ENCODE measurements around the gene ARFGEF3.

Gene ARFGEF3

DNA sequence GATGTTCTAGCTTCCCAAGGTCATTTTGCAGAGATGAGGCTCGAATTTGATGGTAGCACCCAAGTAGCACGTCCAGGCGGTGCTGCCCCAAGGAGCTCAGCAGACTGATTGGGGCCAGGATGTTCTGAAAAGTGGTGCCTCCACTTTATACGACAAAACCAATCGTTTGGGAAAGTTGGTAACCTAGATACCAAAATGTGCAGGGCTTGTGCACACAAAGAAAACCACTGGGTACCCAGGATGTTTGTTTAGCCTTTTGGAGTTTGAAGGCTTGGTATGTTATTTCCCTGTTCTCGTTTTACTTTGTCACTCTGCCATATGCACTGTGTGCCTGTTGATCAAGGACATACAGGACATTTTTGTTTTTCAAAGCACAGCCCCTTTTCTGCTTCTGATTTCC, 97.3 kb downstream of the ARFGEF3 start:
- no peak overlapping the region for H3K4me3 Mint-ChIP-seq
- no peaks in the 10 kb centered on the region for H3K9me3 Mint-ChIP-seq
- no peaks in the 10 kb centered on the region for H3K4me1 Mint-ChIP-seq (ENCODE audit: low read depth)
- H3K27me3 Mint-ChIP-seq, result peaks cover 15% of the 10 kb centered on the region
- H3K36me3 Mint-ChIP-seq (ENCODE audit: low read depth), result no peaks in the 10 kb centered on the region
- no peak overlapping the region for H3K27ac Mint-ChIP-seq

DNA sequence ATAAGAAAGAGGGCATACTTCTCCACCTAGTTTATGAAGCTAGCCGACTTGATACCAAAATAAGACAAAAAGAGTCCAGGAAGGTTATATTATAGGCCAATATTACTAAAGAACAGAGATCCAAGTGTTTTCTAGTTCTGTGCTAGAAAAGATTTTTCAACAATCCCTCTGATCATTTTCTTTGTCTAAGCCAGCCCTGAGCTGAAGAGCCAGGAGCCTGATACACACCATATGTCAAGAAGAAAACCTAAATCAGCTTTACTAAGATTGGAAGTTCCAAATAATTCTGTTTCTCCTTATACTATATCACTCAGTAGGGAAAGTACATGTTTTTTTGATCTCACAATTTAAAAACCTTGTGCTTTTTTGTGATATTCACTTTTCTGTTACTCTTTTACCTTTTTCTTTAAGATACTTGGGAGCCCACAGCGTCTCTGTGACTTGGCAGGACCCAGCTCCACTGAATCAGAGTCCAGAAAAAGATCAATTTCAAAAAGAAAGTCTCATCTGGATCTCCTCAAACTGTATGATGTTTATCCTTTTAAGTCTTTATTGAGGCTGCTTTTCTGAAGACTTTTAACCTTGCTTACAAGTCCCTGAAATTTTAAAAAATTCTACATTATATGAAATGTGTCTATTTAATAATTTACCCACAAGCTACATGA, 99.5 kb downstream of the ARFGEF3 start:
- Mint-ChIP-seq H3K27ac (no peak overlapping the region), H3K9me3 (no peaks in the 10 kb centered on the region), H3K4me1 (ENCODE audit: low read depth) (no peaks in the 10 kb centered on the region), H3K4me3 (no peak overlapping the region), H3K36me3 (ENCODE audit: low read depth) (no peaks in the 10 kb centered on the region), H3K27me3 (peaks cover 10% of the 10 kb centered on the region)

DNA sequence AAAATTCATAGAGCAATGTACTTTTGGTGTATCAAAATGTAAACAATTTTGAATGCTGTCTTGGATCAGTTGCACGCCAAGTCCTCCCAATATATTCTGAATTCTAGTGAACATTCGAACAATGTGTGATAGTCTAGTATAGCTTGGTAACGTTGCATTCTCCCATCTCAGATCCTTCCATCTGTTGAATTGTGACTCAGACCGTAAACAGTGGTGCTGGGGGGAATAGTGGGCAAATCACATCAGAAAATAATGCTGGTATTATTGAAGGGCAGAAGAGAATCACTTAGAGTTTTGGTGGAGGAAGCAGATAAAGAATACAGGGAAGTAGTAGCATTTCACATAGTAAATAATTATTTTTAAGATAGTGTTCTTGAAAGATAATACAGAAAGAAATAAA, 102.2 kb downstream of the ARFGEF3 start:
- no peaks in the 10 kb centered on the region for H3K36me3 Mint-ChIP-seq (ENCODE audit: low read depth)
- H3K9me3 Mint-ChIP-seq, result no peaks in the 10 kb centered on the region
- no peak overlapping the region for H3K27ac Mint-ChIP-seq
- H3K4me3 Mint-ChIP-seq, result no peak overlapping the region
- H3K27me3 Mint-ChIP-seq, result peaks cover 7% of the 10 kb centered on the region
- no peaks in the 10 kb centered on the region for H3K4me1 Mint-ChIP-seq (ENCODE audit: low read depth)

DNA sequence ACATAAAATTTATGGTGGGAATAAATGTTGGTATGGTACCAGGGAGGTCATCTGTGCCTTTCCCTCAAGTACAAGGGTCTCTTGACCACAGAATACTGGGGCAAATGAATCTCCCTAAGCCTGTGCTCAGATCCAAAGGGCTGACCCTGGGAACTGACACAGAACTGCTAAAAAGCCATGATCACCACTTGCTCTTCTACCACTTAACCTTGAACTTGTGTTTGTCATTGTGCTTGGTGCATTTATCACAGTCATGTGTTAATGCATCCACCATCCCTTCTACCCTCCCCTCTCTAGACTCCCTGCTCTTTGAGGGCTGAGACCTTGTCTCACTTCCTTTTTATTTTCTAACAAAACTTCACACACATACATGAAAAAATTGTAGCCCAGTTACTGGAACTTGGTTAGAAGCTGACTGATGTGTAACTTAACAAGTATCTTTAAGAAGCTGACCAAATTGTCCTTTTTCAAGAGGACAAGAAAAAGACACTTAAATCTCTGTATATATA, 102.7 kb downstream of the ARFGEF3 start:
- H3K9me3 Mint-ChIP-seq, result no peaks in the 10 kb centered on the region
- H3K36me3 Mint-ChIP-seq (ENCODE audit: low read depth), result no peaks in the 10 kb centered on the region

DNA sequence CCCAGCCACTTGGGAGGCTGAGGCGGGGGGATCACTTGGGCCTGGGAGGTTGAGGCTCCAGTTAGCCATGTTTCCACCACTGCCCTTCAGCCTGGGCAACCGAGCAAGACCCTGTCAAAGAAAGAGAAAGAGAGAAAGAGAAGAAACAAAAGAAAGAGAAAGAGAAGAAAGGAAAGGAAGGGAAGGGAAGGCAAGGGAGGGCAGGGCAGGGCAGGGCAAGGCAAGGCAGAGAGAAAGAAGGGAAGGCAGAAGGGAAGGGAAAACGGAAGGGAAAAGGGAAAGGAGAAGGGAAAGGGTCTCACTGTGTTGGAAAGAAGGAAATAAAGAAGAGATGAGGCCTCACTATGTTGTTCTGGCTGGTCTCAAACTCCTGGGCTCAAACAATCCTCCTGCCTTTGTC, 104.4 kb downstream of the ARFGEF3 start:
- no peaks in the 10 kb centered on the region for H3K36me3 Mint-ChIP-seq (ENCODE audit: low read depth)
- peaks cover 5% of the 10 kb centered on the region for H3K27me3 Mint-ChIP-seq
- H3K4me3 Mint-ChIP-seq, result no peak overlapping the region

More for the DNA sequence above, 102.7 kb downstream of the ARFGEF3 start:
- Mint-ChIP-seq H3K4me1 (ENCODE audit: low read depth) (no peaks in the 10 kb centered on the region), H3K27me3 (peaks cover 4% of the 10 kb centered on the region), H3K27ac (no peak overlapping the region), H3K4me3 (no peak overlapping the region)

DNA sequence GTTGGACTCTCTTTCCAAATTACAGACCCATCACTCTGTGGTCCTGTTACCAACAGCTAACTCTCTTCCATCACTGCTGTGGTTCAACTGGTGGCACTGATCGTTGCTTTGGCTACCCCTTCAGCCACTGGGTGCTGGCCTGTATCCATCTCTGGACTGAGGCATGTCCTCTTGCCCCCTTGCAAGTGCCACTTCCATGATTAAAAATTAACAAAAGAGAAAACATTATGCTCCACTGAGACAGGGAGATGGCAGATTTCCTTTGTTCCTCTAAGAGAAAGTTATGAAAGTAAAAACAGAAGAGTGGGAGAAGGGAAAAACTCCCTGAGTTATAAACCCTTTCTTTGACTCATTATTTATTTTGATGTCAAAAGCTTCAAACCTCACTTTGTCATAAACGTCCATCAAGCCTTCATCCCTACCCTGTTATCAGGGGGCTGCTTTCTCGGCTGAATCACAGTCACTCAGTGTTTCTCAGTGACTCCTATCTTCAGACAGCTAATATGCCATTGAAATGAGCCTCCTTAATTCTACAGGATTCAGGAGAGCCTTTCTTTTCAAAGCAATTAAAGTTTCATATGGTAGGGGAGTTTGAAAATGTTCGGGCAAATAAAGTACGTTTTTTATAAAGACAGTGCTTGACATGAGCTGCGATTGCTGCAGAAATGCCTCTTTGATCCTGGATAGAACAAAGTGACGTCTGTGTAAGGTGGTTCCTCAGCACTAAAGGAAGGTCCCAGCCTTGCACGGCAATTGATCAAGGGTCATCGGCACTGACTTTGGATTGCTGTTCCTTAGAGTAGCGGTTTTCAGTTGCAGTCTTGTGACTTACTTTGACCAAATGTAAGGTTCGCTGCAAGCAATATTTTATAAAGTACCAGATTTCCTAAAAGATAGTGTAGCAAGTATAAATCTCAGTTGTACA, 106.5 kb downstream of the ARFGEF3 start:
- no peaks in the 10 kb centered on the region for H3K9me3 Mint-ChIP-seq
- H3K27ac Mint-ChIP-seq, result no peak overlapping the region
- H3K27me3 Mint-ChIP-seq, result peaks cover 5% of the 10 kb centered on the region
- H3K36me3 Mint-ChIP-seq (ENCODE audit: low read depth), result no peaks in the 10 kb centered on the region
- no peaks in the 10 kb centered on the region for H3K4me1 Mint-ChIP-seq (ENCODE audit: low read depth)
- no peak overlapping the region for H3K4me3 Mint-ChIP-seq

More for the DNA sequence above, 104.4 kb downstream of the ARFGEF3 start:
- H3K9me3 Mint-ChIP-seq, result no peaks in the 10 kb centered on the region
- no peak overlapping the region for H3K27ac Mint-ChIP-seq
- no peaks in the 10 kb centered on the region for H3K4me1 Mint-ChIP-seq (ENCODE audit: low read depth)

DNA sequence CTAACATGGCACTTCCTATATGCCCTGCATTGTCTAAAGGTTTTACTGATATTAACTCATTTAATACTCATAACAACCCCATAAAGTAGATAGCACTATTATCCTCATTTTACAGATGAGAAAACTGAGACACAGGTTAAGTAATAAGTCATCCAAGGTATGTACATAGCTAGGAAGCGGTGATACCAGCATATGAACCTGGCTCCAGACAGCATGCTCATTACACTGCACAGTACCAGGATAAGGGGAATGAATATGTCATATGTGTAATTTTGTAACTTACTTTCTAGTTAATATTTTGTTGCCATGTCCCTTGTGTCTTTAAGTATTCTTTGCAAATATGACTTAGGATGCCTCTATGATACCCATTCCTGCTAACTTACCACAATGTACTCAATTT, 109.7 kb downstream of the ARFGEF3 start:
- H3K9me3 Mint-ChIP-seq, result no peaks in the 10 kb centered on the region
- no peak overlapping the region for H3K27ac Mint-ChIP-seq
- H3K4me1 Mint-ChIP-seq (ENCODE audit: low read depth), result no peaks in the 10 kb centered on the region
- no peaks in the 10 kb centered on the region for H3K36me3 Mint-ChIP-seq (ENCODE audit: low read depth)
- no peak overlapping the region for H3K4me3 Mint-ChIP-seq
- peaks cover 5% of the 10 kb centered on the region for H3K27me3 Mint-ChIP-seq

DNA sequence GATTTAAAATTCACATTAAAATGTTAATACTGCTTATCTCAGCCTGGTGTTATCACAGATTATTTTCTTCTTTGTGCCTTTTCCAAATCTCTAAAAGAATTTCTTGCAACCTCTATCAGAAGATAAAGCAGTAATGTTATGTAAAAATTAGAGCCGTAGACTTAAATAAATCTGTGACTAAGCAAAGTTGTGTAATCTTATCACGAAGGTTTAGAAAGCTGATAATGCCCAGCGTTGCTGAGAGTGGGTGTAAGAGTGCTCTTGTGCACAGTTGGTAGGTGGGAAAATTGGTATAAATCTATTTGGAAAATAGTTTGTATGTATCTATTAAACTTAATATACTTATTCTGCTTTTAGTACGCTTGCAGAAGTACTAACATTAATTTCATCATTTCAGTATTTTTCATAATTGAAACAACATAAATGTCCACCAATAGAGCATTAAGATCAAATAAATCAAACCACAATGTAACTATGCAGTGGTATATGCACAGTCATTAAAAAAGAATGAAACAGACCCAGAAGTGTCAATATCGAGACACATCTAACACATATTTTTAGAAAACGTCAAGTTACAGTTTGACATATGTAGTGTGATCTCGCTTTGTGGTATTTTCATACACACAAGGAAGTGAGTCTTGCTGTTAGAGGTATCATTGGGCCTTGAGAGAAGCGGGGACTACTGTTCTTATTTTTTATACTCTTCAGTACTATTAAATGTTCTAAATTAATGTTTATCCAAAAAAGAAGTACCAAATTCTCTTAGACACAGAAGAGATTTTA, 111.0 kb downstream of the ARFGEF3 start:
- H3K4me1 Mint-ChIP-seq (ENCODE audit: low read depth), result no peaks in the 10 kb centered on the region
- no peaks in the 10 kb centered on the region for H3K36me3 Mint-ChIP-seq (ENCODE audit: low read depth)
- peaks cover 5% of the 10 kb centered on the region for H3K27me3 Mint-ChIP-seq
- H3K27ac Mint-ChIP-seq, result no peak overlapping the region
- no peak overlapping the region for H3K4me3 Mint-ChIP-seq
- H3K9me3 Mint-ChIP-seq, result no peaks in the 10 kb centered on the region

DNA sequence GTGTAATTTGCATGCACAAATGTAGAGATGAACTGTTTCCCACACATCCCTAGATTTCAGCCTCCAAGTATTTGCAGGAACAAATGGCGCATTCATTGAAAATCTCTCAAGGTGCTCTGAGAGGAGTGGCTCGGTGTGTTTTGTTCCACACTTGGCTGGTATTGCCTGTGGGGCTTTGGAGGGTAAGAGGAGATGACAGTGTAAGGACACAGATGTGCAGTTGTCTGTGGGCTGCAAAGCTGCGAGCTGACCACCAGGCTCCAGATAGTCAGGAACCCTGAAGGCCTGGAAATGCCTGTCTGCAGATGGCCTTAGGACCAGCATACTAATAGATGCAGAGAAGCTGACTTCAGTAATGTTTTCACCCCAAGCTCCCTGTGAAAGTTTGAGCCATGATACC, 114.2 kb downstream of the ARFGEF3 start:
- H3K4me1 Mint-ChIP-seq (ENCODE audit: low read depth), result no peaks in the 10 kb centered on the region
- no peak overlapping the region for H3K4me3 Mint-ChIP-seq
- no peak overlapping the region for H3K27ac Mint-ChIP-seq
- H3K9me3 Mint-ChIP-seq, result no peaks in the 10 kb centered on the region
- H3K27me3 Mint-ChIP-seq, result no peaks in the 10 kb centered on the region
- H3K36me3 Mint-ChIP-seq (ENCODE audit: low read depth), result no peaks in the 10 kb centered on the region

DNA sequence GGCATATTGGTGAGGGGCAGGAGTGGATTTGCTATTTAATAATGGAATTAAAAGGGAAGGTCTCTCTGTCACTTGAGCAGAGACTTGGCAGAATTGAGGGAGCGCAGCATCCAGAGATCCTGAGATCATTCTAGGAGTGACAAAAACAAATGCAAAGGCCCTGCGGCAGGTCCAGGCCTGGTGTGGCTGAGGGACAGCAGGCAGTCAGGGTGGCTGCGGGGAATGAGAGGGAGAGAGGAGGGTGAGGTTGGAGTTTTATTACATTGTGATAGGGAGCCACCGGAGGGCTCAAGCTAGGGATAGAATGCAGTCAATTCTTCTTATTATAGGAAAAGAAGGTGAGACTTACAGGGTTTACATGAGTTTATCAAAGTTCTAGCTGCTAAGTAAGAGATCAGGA, 116.1 kb downstream of the ARFGEF3 start:
- no peaks in the 10 kb centered on the region for H3K4me1 Mint-ChIP-seq (ENCODE audit: low read depth)
- H3K27me3 Mint-ChIP-seq, result no peaks in the 10 kb centered on the region
- no peak overlapping the region for H3K4me3 Mint-ChIP-seq
- no peaks in the 10 kb centered on the region for H3K36me3 Mint-ChIP-seq (ENCODE audit: low read depth)
- H3K27ac Mint-ChIP-seq, result no peak overlapping the region
- H3K9me3 Mint-ChIP-seq, result no peaks in the 10 kb centered on the region

DNA sequence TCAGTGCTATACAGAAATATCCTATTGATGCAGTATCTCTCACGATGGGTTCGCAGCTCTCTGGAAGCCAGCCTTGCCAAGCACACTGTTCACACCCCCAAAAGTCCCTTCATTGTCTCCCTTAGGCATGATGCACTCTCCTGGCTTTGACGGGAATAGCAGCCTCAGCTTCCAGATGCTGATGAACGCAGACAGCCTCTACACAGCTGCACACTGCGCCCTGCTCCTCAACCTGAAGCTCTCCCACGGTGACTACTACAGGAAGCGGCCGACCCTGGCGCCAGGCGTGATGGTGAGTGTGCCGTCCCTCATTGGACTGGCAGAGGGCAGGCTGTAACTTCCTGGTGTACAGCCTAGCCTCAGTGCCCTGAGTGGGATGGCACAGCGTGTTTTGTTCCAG, 116.6 kb downstream of the ARFGEF3 start:
- H3K36me3 Mint-ChIP-seq (ENCODE audit: low read depth), result no peaks in the 10 kb centered on the region
- H3K27ac Mint-ChIP-seq, result no peak overlapping the region
- H3K9me3 Mint-ChIP-seq, result no peaks in the 10 kb centered on the region
- no peak overlapping the region for H3K4me3 Mint-ChIP-seq
- H3K27me3 Mint-ChIP-seq, result no peaks in the 10 kb centered on the region
- H3K4me1 Mint-ChIP-seq (ENCODE audit: low read depth), result no peaks in the 10 kb centered on the region

DNA sequence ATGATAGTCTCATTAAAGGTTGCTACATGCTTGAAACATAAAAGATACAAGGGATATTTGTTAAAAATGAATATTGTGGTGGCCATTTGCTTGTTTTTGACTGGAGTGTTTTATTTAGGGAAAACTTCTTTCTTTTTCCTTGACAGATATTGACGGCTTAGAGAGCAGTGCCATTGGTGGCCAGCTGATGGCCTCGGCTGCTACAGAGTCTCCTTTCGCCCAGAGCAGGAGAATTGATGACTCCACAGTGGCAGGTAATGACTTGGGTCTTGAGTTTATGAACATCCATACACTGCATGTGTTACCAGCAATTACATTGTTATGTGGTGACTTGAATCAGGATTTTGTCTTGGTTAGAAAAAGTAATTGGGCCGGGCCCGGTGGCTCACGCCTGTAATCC, 124.1 kb downstream of the ARFGEF3 start:
- Mint-ChIP-seq H3K4me1 (ENCODE audit: low read depth) (no peaks in the 10 kb centered on the region), H3K9me3 (no peaks in the 10 kb centered on the region), H3K36me3 (ENCODE audit: low read depth) (no peaks in the 10 kb centered on the region), H3K27ac (no peak overlapping the region), H3K27me3 (no peaks in the 10 kb centered on the region), H3K4me3 (no peak overlapping the region)

DNA sequence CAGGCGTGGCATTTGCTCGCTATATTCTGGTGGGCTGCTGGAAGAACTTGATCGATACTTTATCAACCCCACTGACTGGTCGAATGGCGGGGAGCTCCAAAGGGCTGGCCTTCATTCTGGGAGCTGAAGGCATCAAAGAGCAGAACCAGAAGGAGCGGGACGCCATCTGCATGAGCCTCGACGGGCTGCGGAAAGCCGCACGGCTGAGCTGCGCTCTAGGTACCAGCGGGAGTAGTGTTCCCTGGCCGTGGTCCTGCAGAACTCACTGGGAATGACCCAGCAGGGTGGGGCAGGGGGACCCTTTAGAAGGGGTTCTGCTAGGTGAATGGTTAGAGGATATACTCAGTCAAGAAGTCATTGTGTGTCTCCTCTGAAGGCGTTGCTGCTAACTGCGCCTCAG, 125.0 kb downstream of the ARFGEF3 start:
- H3K4me1 Mint-ChIP-seq (ENCODE audit: low read depth), result no peaks in the 10 kb centered on the region
- H3K27me3 Mint-ChIP-seq, result no peaks in the 10 kb centered on the region
- H3K9me3 Mint-ChIP-seq, result no peaks in the 10 kb centered on the region
- H3K27ac Mint-ChIP-seq, result no peak overlapping the region
- H3K36me3 Mint-ChIP-seq (ENCODE audit: low read depth), result no peaks in the 10 kb centered on the region
- H3K4me3 Mint-ChIP-seq, result no peak overlapping the region

DNA sequence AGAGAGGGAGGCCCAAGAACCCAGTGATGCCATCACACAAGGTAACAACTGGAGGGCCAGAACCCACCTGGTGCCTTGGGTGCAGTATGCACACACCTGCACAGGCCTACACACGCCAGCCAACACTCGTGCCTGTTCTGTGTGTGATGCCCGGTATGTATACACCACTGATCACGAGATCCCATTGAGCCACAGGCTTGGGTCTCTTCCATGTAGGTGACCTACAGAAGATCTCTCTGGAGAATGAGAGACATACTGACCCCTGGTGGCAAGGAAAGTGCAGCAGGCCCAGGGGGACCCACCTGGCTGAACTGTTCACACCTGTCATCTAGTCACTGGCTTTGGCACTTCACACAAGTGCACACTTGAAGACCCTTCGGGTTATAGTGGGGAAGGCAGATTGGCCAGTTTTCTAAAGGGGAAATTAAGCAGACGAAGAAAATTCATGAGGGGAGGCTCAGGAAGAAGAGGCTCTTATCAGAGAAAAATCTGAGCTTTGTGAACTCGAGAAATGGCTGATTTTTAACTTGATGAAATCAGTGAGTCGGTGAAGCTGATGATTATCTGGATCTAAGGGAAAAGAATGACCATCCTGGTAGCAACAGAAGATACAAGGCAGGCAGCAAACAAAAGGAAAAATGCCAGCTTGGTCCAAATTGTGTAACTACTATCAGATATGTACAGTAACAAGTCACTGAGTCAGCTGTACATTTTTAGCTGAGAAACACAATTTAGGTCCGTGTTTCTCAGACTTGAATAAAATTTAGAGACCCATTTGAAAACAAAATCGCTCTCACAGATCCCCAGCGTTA, 125.6 kb downstream of the ARFGEF3 start:
- no peak overlapping the region for H3K4me3 Mint-ChIP-seq
- no peaks in the 10 kb centered on the region for H3K27me3 Mint-ChIP-seq
- no peaks in the 10 kb centered on the region for H3K9me3 Mint-ChIP-seq
- H3K4me1 Mint-ChIP-seq (ENCODE audit: low read depth), result no peaks in the 10 kb centered on the region
- H3K27ac Mint-ChIP-seq, result no peak overlapping the region
- H3K36me3 Mint-ChIP-seq (ENCODE audit: low read depth), result no peaks in the 10 kb centered on the region
